ENCODE data around the gene FPR1.

FPR1 gene

DNA sequence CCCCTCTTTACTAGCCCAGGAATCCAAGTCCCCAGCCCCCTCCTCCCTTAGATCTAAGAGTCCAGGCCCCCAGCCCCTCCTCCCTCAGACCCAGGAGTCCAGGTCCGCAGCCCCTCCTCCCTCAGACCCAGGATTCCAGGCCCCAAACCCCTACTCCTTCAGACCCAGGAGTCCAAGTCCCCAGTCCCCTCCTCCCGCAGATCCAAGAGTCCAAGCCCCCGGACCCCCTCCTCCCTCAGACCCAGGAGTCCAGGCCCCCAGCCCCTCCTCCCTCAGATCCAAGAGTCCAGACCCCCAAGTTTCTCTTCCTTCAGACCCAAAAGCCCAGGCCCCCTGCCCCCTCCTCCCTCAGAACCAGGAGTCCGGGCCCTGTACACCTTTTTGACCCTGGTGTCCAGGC, 47.1 kb downstream of the FPR1 start:
- DNase-seq (ENCODE audit: low read depth) = no peak

DNA sequence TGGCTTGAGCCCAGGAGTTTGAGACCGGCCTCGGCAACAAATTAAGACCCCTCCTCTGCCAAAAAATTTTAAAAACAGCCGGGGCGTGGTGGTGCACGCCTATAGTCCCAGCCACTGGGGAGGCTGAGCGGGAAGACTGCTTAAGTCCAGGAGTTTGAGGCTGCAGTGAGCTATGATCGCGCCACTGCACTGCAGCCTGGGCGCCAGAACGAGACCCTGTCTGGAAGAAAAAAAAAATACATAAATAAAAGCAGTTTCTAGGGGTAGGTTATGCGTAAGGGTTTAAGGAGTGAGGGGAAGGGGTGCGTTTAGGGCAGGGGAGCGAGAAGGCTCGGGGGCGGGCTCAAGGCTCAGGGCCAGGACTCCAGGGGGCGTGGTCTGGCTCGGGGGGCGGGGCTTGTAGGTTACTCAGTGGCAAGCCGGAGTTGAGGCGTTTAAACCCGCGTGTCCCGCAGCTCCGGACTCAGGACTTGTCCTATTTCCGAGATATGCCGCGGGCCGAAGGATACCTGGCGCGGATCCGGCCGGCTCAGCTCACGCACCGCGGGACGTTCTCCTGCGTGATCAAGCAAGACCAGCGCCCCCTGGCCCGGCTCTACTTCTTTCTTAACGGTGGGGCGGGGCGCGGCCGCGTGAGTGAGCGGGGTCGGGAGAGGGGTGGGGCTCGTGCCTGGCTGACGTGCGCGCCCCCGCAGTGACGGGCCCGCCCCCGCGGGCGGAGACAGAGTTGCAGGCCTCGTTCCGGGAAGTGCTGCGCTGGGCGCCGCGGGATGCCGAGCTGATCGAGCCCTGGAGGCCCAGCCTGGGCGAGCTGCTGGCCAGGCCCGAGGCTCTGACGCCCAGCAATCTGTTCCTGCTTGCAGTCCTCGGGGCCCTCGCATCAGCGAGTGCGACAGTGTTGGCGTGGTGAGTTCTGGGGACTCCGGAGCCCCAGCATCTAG, 47.8 kb downstream of the FPR1 start:
- DNase-seq (ENCODE audit: low read depth) = peak; percentile 60

DNA sequence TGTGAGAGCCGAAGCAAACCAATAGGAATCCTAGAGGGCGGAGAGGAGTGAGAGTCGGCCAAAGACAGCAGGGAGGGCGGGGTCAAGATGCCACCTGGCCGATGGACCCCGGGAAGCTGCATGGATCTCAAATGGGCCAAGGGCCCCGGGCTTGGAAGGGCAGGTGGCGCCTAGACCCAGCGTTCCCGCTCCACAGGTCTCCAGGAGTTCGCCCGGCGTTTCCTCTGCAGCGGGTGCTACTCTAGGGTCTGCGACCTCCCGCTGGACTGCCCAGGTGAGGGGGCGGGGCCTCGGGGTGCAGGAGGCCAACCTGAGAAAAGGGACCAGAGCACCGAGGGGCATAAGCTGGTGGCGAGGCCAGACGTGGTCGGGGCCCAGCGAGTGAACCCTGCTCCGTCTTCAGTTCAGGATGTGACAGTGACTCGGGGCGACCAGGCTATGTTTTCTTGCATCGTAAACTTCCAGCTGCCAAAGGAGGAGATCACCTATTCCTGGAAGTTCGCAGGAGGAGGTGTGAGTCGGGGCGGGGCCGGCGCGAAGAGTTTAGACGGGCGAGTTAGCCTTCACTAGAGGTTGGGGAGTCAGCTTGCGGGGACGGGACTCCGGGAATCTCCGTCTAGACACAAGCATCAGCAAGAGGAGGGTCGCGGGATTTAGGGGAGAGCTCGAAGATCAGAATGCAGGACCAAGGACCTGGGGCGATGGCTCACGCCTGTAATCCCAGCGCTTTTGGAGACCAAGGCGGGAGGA, 48.7 kb downstream of the FPR1 start:
- no peak for DNase-seq (ENCODE audit: low read depth)

DNA sequence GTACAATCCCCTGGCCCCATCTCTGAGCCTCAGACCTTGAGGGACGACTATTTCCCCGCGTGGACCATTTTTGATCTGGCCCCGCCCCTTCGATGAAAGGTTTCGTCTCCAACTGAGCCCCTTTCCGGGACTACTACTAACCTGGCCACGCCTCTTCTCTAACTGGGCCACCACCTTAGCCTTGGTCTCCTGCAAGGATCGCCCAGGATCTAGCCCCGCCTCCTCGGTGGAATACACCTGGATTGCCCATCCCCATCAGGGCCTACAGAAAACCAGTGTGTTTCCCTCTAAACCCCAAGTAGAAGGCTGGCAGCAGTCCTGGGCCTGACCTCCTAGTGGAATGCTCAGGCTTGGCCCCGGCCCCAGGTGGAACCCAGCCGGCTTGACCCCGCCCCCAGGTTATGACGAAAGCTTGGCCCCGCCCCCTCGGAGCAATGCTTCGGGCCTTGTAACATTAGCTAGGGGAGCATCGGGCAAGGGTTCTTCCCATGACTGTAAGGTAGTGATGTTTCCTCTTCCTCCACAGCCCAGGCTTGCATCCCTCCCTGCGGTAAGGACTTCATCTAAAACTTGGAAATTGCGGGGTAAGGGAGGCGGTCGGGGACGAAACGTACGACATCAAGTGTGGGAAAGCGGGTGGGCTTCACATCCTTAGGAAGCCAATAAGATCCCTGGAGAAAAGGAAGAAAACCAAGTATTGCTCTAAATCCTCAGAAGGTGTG, 49.4 kb downstream of the FPR1 start:
- no peak for DNase-seq (ENCODE audit: low read depth)

DNA sequence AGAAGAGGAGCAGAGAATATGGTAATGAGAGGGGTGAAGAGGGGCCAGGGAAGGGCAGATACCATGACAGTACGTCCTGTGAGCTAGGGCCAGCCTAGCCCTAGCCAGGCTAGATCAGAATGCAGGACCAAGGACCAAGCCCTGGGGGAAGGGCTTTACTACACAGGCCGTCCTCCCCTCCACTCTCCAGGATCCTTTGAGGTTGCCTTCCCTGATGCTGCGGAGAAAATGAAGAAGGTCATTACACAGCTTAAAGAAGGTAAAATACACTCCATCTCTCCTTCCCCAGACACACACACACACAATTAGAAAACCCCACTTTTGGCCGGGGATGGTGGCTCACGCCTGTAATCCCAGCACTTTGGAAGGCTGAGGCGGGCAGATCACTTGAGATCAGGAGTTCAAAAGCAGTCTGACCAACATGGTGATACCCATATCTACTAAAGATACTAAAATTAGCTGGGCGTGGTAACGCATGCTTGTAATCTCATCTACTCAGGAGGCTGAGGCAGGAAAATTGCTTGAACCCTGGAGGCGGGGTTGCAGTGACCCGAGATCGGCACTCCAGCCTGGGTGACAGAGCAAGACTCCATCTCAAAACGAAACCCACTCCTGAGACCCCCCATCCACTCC, 50.1 kb downstream of the FPR1 start:
- no peak for DNase-seq (ENCODE audit: low read depth)

DNA sequence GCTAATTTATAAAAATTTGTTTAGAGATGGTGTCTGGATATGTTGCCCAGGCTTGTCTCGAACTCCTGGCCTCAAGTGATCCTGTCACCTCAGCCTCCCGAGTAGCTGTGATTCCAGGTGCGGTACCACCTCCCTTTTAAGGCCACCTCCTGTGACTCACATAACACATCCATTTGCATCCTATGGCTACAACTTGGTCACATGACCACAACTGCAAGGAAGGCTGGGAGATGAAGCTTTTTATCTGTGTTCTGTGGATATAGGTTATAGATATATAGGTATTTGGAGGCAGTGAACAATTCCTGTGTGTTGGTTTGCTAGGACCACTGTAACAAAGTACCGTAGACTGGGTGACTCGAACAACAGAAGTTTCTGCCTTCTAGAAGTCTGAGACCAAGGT, 52.5 kb downstream of the FPR1 start:
- no peak for DNase-seq (ENCODE audit: low read depth)

DNA sequence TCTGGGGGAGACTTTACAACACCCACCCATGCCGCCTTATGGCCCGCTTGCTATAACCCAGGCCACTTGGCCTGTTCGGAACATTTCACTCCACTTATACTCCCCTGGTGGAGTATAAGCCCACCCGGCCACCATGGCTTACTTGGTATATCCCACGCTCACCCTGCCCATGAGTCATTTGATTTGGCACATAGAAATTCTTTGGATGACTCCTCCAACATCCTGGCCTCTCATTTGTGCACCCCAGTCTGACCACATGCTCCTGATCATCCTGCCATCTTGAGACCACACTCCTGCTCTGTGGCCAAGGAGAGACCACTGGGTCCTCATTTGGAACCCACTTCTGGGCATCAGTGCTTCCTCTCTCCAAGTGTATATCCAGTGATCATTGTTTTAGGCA, 53.4 kb downstream of the FPR1 start:
- no peak for DNase-seq (ENCODE audit: low read depth)

DNA sequence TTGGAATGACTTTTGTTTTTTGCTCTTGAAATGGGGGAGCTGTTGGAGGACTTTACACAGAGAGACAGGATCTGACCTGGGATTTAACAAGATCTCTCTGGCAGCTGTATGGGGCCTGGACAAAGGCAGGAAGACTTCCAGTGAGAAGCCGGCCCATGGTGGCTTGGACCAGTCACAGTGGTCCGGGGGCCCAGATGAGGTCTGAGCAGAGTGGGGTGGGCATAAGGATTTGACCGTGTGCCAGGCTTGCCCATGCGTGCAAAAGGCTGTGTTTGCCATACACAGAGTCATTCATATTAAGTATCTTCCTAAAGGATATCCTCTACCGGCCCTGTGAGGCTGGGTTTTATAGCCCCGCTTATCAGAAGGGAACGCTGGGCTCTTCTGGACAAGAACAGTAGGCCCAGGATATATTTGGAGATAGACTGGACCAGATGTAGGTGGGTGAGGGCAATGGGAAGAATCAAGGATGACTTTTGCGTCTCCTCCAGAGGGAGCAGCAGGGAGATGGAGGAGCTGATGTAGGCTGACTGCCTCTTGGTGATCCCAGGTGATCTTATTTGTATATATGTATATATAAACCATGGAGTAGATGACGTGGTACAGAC, 54.4 kb downstream of the FPR1 start:
- DNase-seq (ENCODE audit: low read depth) = no peak

DNA sequence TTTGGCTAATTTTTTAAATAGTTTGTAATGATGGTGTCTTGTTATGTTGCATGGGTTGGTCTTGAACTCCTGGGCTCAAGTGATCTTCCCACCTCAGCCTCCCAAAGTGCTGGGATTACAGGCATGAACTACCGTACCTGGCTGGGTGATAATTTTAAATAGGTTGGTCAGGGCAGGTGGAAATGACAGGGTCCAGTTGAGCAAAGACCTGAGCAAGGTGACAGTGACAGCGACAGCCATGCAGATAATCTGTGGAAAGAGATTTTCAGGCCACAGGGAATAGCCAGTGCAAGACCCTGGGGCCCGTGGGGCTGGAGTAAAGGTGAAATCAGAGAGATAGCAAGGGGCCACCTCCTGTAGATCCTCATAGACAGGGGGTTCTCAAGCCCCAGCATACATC, 55.1 kb downstream of the FPR1 start:
- DNase-seq (ENCODE audit: low read depth) = no peak
